ENCODE measurements around the gene CERS3.

- no peak for TF ChIP-seq CTCF (conservative IDR thresholded peaks at IDR 0.05; ENCODE audit: low read depth, low read length)
- TF ChIP-seq EZH2 (IDR thresholded peaks at IDR 0.05; ENCODE audit: borderline replicate concordance, low read depth, low read length, poor library complexity, severe bottlenecking): no peak
These were observed 133.9 kb downstream of the CERS3 start for GRCh38 chr15:100394736-100395440.

All from A673 (cell line).